Measurements from ENCODE around the gene MANF.

MANF gene

GRCh38 chr3:51389423-51390183, 4.5 kb downstream of the MANF start:
- no peak overlapping the region for H3K4me3 ChIP-seq (replicated peaks; ENCODE audit: low read depth, low read length)
- TF ChIP-seq CTCF (IDR thresholded peaks at IDR 0.05; ENCODE audit: low read length, missing control alignments): peak; percentile 83
- peak; percentile 62 for DNase-seq (ENCODE audit: low read depth)

- H3K4me3 ChIP-seq (replicated peaks; ENCODE audit: low read depth, low read length): peak overlapping the region; percentile 47
- no peak for TF ChIP-seq CTCF (IDR thresholded peaks at IDR 0.05; ENCODE audit: low read length, missing control alignments)
- no peak for DNase-seq (ENCODE audit: low read depth)
Observed at GRCh38 chr3:51390246-51391074, 5.4 kb downstream of the MANF start.

GRCh38 chr3:51391075-51391565, 6.0 kb downstream of the MANF start, which contains the start of gene RBM15B:
TSS of gene RBM15B (plus strand) at chr3:51391285. CDS start at chr3:51391400, 115 bp downstream.
- peak; percentile 69 for TF ChIP-seq CTCF (IDR thresholded peaks at IDR 0.05; ENCODE audit: low read length, missing control alignments)
- peak within 1 kb of the TSS; percentile 63 for H3K4me3 ChIP-seq (replicated peaks; ENCODE audit: low read depth, low read length)
- DNase-seq (ENCODE audit: low read depth): peak; percentile 97

- no peak for TF ChIP-seq CTCF (IDR thresholded peaks at IDR 0.05; ENCODE audit: low read length, missing control alignments)
- H3K4me3 ChIP-seq (replicated peaks; ENCODE audit: low read depth, low read length): peak overlapping the region; percentile 63
- peak; percentile 46 for DNase-seq (ENCODE audit: low read depth)
Observed at GRCh38 chr3:51391566-51392354, 6.7 kb downstream of the MANF start.

- no peak for TF ChIP-seq CTCF (IDR thresholded peaks at IDR 0.05; ENCODE audit: low read length, missing control alignments)
- peak overlapping the region; percentile 63 for H3K4me3 ChIP-seq (replicated peaks; ENCODE audit: low read depth, low read length)
Observed at GRCh38 chr3:51392355-51393133, 7.5 kb downstream of the MANF start.

GRCh38 chr3:51393134-51393495, 8.0 kb downstream of the MANF start:
- no peak for TF ChIP-seq CTCF (IDR thresholded peaks at IDR 0.05; ENCODE audit: low read length, missing control alignments)
- H3K4me3 ChIP-seq (replicated peaks; ENCODE audit: low read depth, low read length): no peak overlapping the region
- DNase-seq (ENCODE audit: low read depth): no peak

More at GRCh38 chr3:51392355-51393133, 7.5 kb downstream of the MANF start:
- no peak for DNase-seq (ENCODE audit: low read depth)
